ENCODE measurements around the gene CUEDC2. TPM values are rescaled to one million over a fixed set of nuclear protein-coding genes. Genes with fewer than 3 reads are reported as not detected.
A peak's percentile ranks its signal among the peaks of the same experiment; 100 is the strongest.

Gene CUEDC2
- total RNA-seq, 1 donor from 2014 or later, result 41.2 TPM

GRCh38 chr10:102426803-102427287 is 5.5 kb downstream of the CUEDC2 start:
- peaks cover 22% of the 10 kb centered on the region for H3K36me3 ChIP-seq
- H3K27me3 ChIP-seq (ENCODE audit: low read depth), result no peaks in the 10 kb centered on the region
- no peak overlapping the region for H3K27ac ChIP-seq
- H3K9me3 ChIP-seq, result no peaks in the 10 kb centered on the region
- ATAC-seq (no peak), DNase-seq (no peak)
- H3K4me3 ChIP-seq, result no peak overlapping the region
- peaks cover 21% of the 10 kb centered on the region for H3K4me1 ChIP-seq
- intact Hi-C loops (cut with DNase I), result no loop called here
- no peak for TF ChIP-seq CTCF (IDR thresholded peaks at IDR 0.05)

GRCh38 chr10:102425444-102425843 is 6.9 kb downstream of the CUEDC2 start:
- Histone ChIP-seq H3K27ac (no peak overlapping the region), H3K4me1 (peaks cover 16% of the 10 kb centered on the region), H3K27me3 (ENCODE audit: low read depth) (no peaks in the 10 kb centered on the region), H3K36me3 (peaks cover 22% of the 10 kb centered on the region), H3K4me3 (no peak overlapping the region), H3K9me3 (no peaks in the 10 kb centered on the region)
- ATAC-seq (no peak), DNase-seq (no peak)
- intact Hi-C loops (cut with DNase I), result no loop called here
- no peak for TF ChIP-seq CTCF (IDR thresholded peaks at IDR 0.05)

- Histone ChIP-seq H3K4me3 (no peak overlapping the region), H3K9me3 (no peaks in the 10 kb centered on the region), H3K27me3 (ENCODE audit: low read depth) (no peaks in the 10 kb centered on the region), H3K27ac (no peak overlapping the region), H3K4me1 (peaks cover 22% of the 10 kb centered on the region), H3K36me3 (peaks cover 22% of the 10 kb centered on the region)
- DNase-seq (no peak), ATAC-seq (no peak)
- no peak for TF ChIP-seq CTCF (IDR thresholded peaks at IDR 0.05)
- intact Hi-C loops (cut with DNase I), result no loop called here
Observed at GRCh38 chr10:102424916-102425315, 7.5 kb downstream of the CUEDC2 start.

GRCh38 chr10:102424145-102424544 is 8.2 kb downstream of the CUEDC2 start:
- no peak for TF ChIP-seq CTCF (IDR thresholded peaks at IDR 0.05)
- no peak for DNase-seq
- intact Hi-C loops (cut with DNase I), result no loop called here
- Histone ChIP-seq H3K27ac (no peak overlapping the region), H3K4me3 (no peak overlapping the region), H3K36me3 (peaks cover 22% of the 10 kb centered on the region), H3K4me1 (peaks cover 29% of the 10 kb centered on the region), H3K27me3 (ENCODE audit: low read depth) (no peaks in the 10 kb centered on the region), H3K9me3 (no peaks in the 10 kb centered on the region)
- ATAC-seq, result no peak

- Histone ChIP-seq H3K27ac (peak overlapping the region; percentile 91), H3K36me3 (peaks cover 22% of the 10 kb centered on the region)
- intact Hi-C loops (cut with DNase I), result no loop called here
Observed at GRCh38 chr10:102423372-102423968, 8.9 kb downstream of the CUEDC2 start.

More at GRCh38 chr10:102423372-102423968, 8.9 kb downstream of the CUEDC2 start:
- H3K4me1 ChIP-seq, result peaks cover 35% of the 10 kb centered on the region
- ATAC-seq, result no peak
- peak overlapping the region; percentile 88 for H3K4me3 ChIP-seq
- no peaks in the 10 kb centered on the region for H3K9me3 ChIP-seq
- no peak for DNase-seq
- no peak for TF ChIP-seq CTCF (IDR thresholded peaks at IDR 0.05)
- peaks cover 2% of the 10 kb centered on the region for H3K27me3 ChIP-seq (ENCODE audit: low read depth)
